Neural cell (in vitro differentiated cells): ENCODE results near the gene HIPK2. TPM values are rescaled to one million over a fixed set of nuclear protein-coding genes. Genes with fewer than 3 reads are reported as not detected.

Experiments used
- H2AFZ ChIP-seq: fragments of 200-600, 300-800 bp; sonication (generic), shearing (Covaris generic); 2 replicates; pipeline ENCODE4 v1.6.0; 2014; ENCODE audit warnings: low read depth, mild to moderate bottlenecking, antibody characterized with exemption, low read length, moderate library complexity
- H3F3A ChIP-seq: fragments of 200-600 bp; shearing (Covaris generic); 2 replicates; pipeline ENCODE4 v1.6.1; 2016; ENCODE audit warnings: mild to moderate bottlenecking, moderate library complexity, mixed read lengths, antibody characterized with exemption, low read length; ENCODE audit not compliant: insufficient read depth, poor library complexity, severe bottlenecking
- H3K27ac ChIP-seq: fragments of 200-600, 300-800 bp; sonication (generic), shearing (Covaris generic); 2 replicates; pipeline ENCODE4 v1.5.1; 2014; ENCODE audit warnings: mild to moderate bottlenecking, low read length, moderate library complexity
- H3K27me3 ChIP-seq: fragments of 300-800, 200-600 bp; sonication (generic), shearing (Covaris generic); 2 replicates; pipeline ENCODE4 v1.6.0; 2014; ENCODE audit warnings: mild to moderate bottlenecking, low read depth, low read length, moderate library complexity; ENCODE audit not compliant: insufficient read depth
- H3K36me3 ChIP-seq: fragments of 300-800, 200-600 bp; sonication (generic), shearing (Covaris generic); 2 replicates; pipeline ENCODE4 v1.5.1; 2014; ENCODE audit warnings: mild to moderate bottlenecking, antibody characterized with exemption, low read length, moderate library complexity; ENCODE audit not compliant: insufficient read depth
- H3K4me2 ChIP-seq: fragments of 300-800, 200-600 bp; sonication (generic), shearing (Covaris generic); 2 replicates; pipeline ENCODE4 v1.6.0; 2014; ENCODE audit warnings: mild to moderate bottlenecking, low read length
- H3K4me3 ChIP-seq: fragments of 300-800, 200-600 bp; sonication (generic), shearing (Covaris generic); 2 replicates; pipeline ENCODE4 v1.5.1; 2014; ENCODE audit warnings: mild to moderate bottlenecking, low read length, moderate library complexity
- H3K79me2 ChIP-seq: fragments of 200-600 bp; shearing (Covaris generic); replicated peaks from 2 replicates; pipeline ENCODE4 v1.6.0; 2014; ENCODE audit warnings: mild to moderate bottlenecking, low read length, moderate library complexity; ENCODE audit not compliant: insufficient read depth
- H3K9ac ChIP-seq: fragments of 300-800, 200-600 bp; sonication (generic), shearing (Covaris generic); 2 replicates; pipeline ENCODE4 v1.6.1; 2016; ENCODE audit warnings: mild to moderate bottlenecking, low read length, mixed read lengths
- H3K9me2 ChIP-seq: fragments of 200-600 bp; shearing (Covaris generic); 2 replicates; pipeline ENCODE4 v1.6.1; 2016; ENCODE audit warnings: mild to moderate bottlenecking, low read length, mixed read lengths; ENCODE audit not compliant: insufficient read depth
- H3K9me3 ChIP-seq: fragments of 200-600, 300-800 bp; sonication (generic), shearing (Covaris generic); 2 replicates; pipeline ENCODE4 v1.6.1; 2016; ENCODE audit warnings: mild to moderate bottlenecking, mixed run types, low read length, moderate library complexity, mixed read lengths
- H4K20me1 ChIP-seq: fragments of 200-600 bp; shearing (Covaris generic); 2 replicates; pipeline ENCODE4 v1.6.1; 2016; ENCODE audit warnings: mild to moderate bottlenecking, mixed run types; ENCODE audit not compliant: insufficient read depth
- EP300 ChIP-seq: fragments of 450-650 bp; conservative IDR thresholded peaks from 2 replicates; pipeline ENCODE4 v1.6.1; 2014; ENCODE audit warnings: antibody characterized with exemption, mild to moderate bottlenecking, moderate library complexity; ENCODE audit not compliant: poor library complexity, severe bottlenecking
- EZH2 ChIP-seq: fragments of 200-600, 300-800 bp; shearing (Covaris generic), sonication (generic); IDR thresholded peaks from 2 replicates; pipeline ENCODE4 v1.6.1; 2014; ENCODE audit warnings: antibody characterized with exemption, low read length, borderline replicate concordance, mild to moderate bottlenecking; ENCODE audit not compliant: insufficient read depth, poor library complexity, severe bottlenecking
- MXI1 ChIP-seq: fragments of 450-650 bp; conservative IDR thresholded peaks from 2 replicates; pipeline ENCODE4 v1.6.1; 2014; ENCODE audit warnings: antibody characterized with exemption, mild to moderate bottlenecking; ENCODE audit not compliant: poor library complexity, severe bottlenecking
- POLR2AphosphoS5 ChIP-seq: IDR thresholded peaks from 2 replicates; pipeline ENCODE4 v1.6.1; 2012
- RAD21 ChIP-seq: fragments of 450-650 bp; conservative IDR thresholded peaks from 2 replicates; pipeline ENCODE4 v1.6.1; 2014; ENCODE audit warnings: antibody characterized with exemption, mild to moderate bottlenecking, moderate library complexity
- SMC3 ChIP-seq: fragments of 450-650 bp; conservative IDR thresholded peaks from 2 replicates; pipeline ENCODE4 v1.6.1; 2014; ENCODE audit warnings: antibody characterized with exemption, mild to moderate bottlenecking, moderate library complexity; ENCODE audit not compliant: poor library complexity
- TAF1 ChIP-seq: IDR thresholded peaks from 2 replicates; pipeline ENCODE4 v1.6.1; 2012; ENCODE audit warnings: low read depth
- polyA plus RNA-seq: library from polyadenylated mRNA; depleted of rRNA; stranded (reverse); fragments of >200 nt; gene quantifications from 2 replicates; pipeline ENCODE4 v1.2.3, GENCODE V29; 2014
- TF ChIP-seq, protein P1 (sequence below): fragments of 450-650 bp; IDR thresholded peaks from 2 replicates; pipeline ENCODE4 v1.5.1; 2014; ENCODE audit warnings: antibody characterized with exemption, mild to moderate bottlenecking, moderate library complexity; ENCODE audit not compliant: poor library complexity, severe bottlenecking
- TF ChIP-seq, protein P2 (sequence below): IDR thresholded peaks from 2 replicates; pipeline ENCODE4 v1.6.1; 2012; ENCODE audit warnings: borderline replicate concordance

The HIPK2 gene
- polyA plus RNA-seq, 1 donor from 2014 or later, result 8.5 TPM

DNA sequence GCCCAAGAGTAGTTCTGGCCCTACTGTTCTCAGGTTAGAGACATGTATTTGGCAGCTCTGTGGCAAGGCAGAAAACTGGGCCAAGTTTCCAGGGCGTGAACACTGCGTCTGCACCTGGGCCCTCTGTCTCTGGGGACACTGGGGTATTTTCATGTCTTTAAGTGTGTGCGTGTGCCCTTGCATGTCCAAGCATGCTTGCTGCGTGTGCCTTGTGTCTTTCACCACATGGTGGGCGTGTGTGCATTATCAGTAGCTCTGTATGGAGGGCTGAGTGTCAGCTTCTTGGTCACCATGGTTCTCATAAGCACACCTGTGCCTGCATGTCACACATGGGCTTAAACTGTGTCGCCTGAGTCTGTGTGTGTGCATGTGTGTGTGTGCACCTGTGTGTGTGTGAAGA, 69.3 kb downstream of the HIPK2 start:
- H3K9me2 ChIP-seq, result no peaks in the 10 kb centered on the region
- peaks cover 7% of the 10 kb centered on the region for H3K79me2 ChIP-seq
- no peak overlapping the region for H3K9ac ChIP-seq
- H2AFZ ChIP-seq, result no peak overlapping the region
- no peaks in the 10 kb centered on the region for H4K20me1 ChIP-seq
- no peaks in the 10 kb centered on the region for H3F3A ChIP-seq
- H3K27ac ChIP-seq, result no peak overlapping the region
- no peak for TF ChIP-seq TAF1
- no peak for TF ChIP-seq SMC3
- no peak for TF ChIP-seq EZH2
- TF ChIP-seq, protein P1, sequence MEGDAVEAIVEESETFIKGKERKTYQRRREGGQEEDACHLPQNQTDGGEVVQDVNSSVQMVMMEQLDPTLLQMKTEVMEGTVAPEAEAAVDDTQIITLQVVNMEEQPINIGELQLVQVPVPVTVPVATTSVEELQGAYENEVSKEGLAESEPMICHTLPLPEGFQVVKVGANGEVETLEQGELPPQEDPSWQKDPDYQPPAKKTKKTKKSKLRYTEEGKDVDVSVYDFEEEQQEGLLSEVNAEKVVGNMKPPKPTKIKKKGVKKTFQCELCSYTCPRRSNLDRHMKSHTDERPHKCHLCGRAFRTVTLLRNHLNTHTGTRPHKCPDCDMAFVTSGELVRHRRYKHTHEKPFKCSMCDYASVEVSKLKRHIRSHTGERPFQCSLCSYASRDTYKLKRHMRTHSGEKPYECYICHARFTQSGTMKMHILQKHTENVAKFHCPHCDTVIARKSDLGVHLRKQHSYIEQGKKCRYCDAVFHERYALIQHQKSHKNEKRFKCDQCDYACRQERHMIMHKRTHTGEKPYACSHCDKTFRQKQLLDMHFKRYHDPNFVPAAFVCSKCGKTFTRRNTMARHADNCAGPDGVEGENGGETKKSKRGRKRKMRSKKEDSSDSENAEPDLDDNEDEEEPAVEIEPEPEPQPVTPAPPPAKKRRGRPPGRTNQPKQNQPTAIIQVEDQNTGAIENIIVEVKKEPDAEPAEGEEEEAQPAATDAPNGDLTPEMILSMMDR, result no peak
- no peak for TF ChIP-seq RAD21
- no peak for TF ChIP-seq POLR2AphosphoS5
- no peak for TF ChIP-seq EP300
- TF ChIP-seq, protein P2, sequence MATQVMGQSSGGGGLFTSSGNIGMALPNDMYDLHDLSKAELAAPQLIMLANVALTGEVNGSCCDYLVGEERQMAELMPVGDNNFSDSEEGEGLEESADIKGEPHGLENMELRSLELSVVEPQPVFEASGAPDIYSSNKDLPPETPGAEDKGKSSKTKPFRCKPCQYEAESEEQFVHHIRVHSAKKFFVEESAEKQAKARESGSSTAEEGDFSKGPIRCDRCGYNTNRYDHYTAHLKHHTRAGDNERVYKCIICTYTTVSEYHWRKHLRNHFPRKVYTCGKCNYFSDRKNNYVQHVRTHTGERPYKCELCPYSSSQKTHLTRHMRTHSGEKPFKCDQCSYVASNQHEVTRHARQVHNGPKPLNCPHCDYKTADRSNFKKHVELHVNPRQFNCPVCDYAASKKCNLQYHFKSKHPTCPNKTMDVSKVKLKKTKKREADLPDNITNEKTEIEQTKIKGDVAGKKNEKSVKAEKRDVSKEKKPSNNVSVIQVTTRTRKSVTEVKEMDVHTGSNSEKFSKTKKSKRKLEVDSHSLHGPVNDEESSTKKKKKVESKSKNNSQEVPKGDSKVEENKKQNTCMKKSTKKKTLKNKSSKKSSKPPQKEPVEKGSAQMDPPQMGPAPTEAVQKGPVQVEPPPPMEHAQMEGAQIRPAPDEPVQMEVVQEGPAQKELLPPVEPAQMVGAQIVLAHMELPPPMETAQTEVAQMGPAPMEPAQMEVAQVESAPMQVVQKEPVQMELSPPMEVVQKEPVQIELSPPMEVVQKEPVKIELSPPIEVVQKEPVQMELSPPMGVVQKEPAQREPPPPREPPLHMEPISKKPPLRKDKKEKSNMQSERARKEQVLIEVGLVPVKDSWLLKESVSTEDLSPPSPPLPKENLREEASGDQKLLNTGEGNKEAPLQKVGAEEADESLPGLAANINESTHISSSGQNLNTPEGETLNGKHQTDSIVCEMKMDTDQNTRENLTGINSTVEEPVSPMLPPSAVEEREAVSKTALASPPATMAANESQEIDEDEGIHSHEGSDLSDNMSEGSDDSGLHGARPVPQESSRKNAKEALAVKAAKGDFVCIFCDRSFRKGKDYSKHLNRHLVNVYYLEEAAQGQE, result no peak
- no peak for TF ChIP-seq MXI1
- H3K27me3 ChIP-seq, result no peaks in the 10 kb centered on the region
- no peaks in the 10 kb centered on the region for H3K36me3 ChIP-seq
- H3K4me3 ChIP-seq, result no peak overlapping the region
- no peak overlapping the region for H3K4me2 ChIP-seq
- H3K9me3 ChIP-seq, result no peaks in the 10 kb centered on the region

DNA sequence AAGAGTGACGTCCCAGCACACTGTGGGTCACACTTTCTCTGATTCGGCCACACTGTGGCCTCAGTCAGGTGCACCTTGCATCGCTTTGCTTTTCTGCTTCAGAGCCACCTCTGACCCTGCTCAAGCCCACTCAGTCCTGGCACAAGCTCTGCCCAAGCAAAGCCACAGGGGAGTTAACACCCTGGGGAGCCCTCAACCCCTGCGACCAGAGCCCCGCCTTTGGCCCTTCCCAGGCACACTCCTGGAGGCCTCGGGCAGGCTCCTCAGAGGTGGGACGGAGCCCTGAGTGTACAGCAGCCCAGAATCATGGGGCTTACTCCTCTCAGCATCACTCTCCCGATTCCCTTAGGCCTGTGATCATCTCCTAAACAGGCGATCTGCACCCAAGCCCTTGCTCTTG, 71.0 kb downstream of the HIPK2 start:
- Histone ChIP-seq H3K4me2 (no peak overlapping the region), H3K4me3 (no peak overlapping the region), H3K27ac (no peak overlapping the region), H3F3A (no peaks in the 10 kb centered on the region), H3K36me3 (no peaks in the 10 kb centered on the region), H3K9ac (no peak overlapping the region), H2AFZ (no peak overlapping the region), H3K9me2 (no peaks in the 10 kb centered on the region), H3K79me2 (peaks cover 1% of the 10 kb centered on the region), H3K9me3 (no peaks in the 10 kb centered on the region), H4K20me1 (no peaks in the 10 kb centered on the region), H3K27me3 (no peaks in the 10 kb centered on the region)
- TF ChIP-seq EP300 (no peak), MXI1 (no peak), SMC3 (no peak), RAD21 (no peak), TAF1 (no peak), EZH2 (no peak)
- TF ChIP-seq, protein P1, result no peak
